HepG2 (cell line): ENCODE data around the gene LYZ. TPM values are rescaled to one million over a fixed set of nuclear protein-coding genes. Genes with fewer than 3 reads are reported as not detected.
A peak's percentile ranks its signal among the peaks of the same experiment; 100 is the strongest.

Source experiments
- AKNA ChIP-seq: sonication (generic); formaldehyde crosslinking; IDR thresholded peaks from 2 replicates; pipeline ENCODE4 v1.4.0; 2020; ENCODE audit warnings: missing genetic modification reagents, borderline replicate concordance
- ARHGAP35 ChIP-seq: sonication (generic); formaldehyde crosslinking; IDR thresholded peaks from 2 replicates; pipeline ENCODE4 v1.9.0; 2022; ENCODE audit warnings: mild to moderate bottlenecking, inconsistent platforms, moderate library complexity, missing genetic modification reagents, borderline replicate concordance
- CREB1 ChIP-seq, 2 experiments: fragments of 450-650 bp in 1 of 2; IDR thresholded peaks; 2 replicates each; pipeline ENCODE4 v1.6.1; 2016 to 2017; ENCODE audit warnings: control low read depth in 1 of 2, mild to moderate bottlenecking in 1 of 2, missing compliant biosample characterization in 1 of 2, missing genetic modification characterization in 1 of 2
- CREB3 ChIP-seq: sonication (generic); formaldehyde crosslinking; IDR thresholded peaks from 2 replicates; pipeline ENCODE4 v1.5.0; 2020; ENCODE audit warnings: missing genetic modification reagents
- EZH2 ChIP-seq: conservative IDR thresholded peaks from 2 replicates; pipeline ENCODE4 v1.6.1; 2012; ENCODE audit warnings: mild to moderate bottlenecking, low read depth, low read length, moderate library complexity
- GLI4 ChIP-seq: sonication (generic); formaldehyde crosslinking; IDR thresholded peaks from 2 replicates; pipeline ENCODE4 v1.5.1; 2020; ENCODE audit warnings: missing genetic modification reagents, mild to moderate bottlenecking, moderate library complexity, borderline replicate concordance
- GPBP1L1 ChIP-seq: sonication (generic); formaldehyde crosslinking; IDR thresholded peaks from 2 replicates; pipeline ENCODE4 v1.5.0; 2020; ENCODE audit warnings: mild to moderate bottlenecking, missing genetic modification reagents
- MTF1 ChIP-seq: sonication (generic); formaldehyde crosslinking; IDR thresholded peaks from 2 replicates; pipeline ENCODE4 v1.5.0; 2020; ENCODE audit warnings: missing genetic modification reagents
- RXRB ChIP-seq: IDR thresholded peaks from 2 replicates; pipeline ENCODE4 v1.6.1; 2016; ENCODE audit warnings: borderline replicate concordance, missing genetic modification reagents, missing compliant biosample characterization
- SATB2 ChIP-seq: sonication (generic); formaldehyde crosslinking; IDR thresholded peaks from 2 replicates; pipeline ENCODE4 v1.5.0; 2020; ENCODE audit warnings: missing genetic modification reagents
- STAT6 ChIP-seq: sonication (generic); formaldehyde crosslinking; IDR thresholded peaks from 2 replicates; pipeline ENCODE4 v1.4.0; 2020; ENCODE audit warnings: missing genetic modification reagents, mild to moderate bottlenecking, borderline replicate concordance
- ZNF670 ChIP-seq: sonication (generic); formaldehyde crosslinking; IDR thresholded peaks from 2 replicates; pipeline ENCODE4 v1.8.0; 2022; ENCODE audit warnings: mild to moderate bottlenecking, missing genetic modification reagents, borderline replicate concordance
- polyA plus RNA-seq, 8 experiments: library from polyadenylated mRNA; depleted of rRNA in 3 of 8; stranded (reverse) in 7 of 8; unstranded in 1 of 8; fragments of >200 nt; fragmentation: Illumina TruSeq in 4 of 8; extraction: Trizol in 4 of 8; gene quantifications; 2 replicates each; pipeline versions ENCODE4 v1.2.1 to v1.2.3, GENCODE V29; 2011 to 2016; ENCODE audit warnings: low read depth in 4 of 8, missing spikeins in 1 of 8, mixed read lengths in 1 of 8; ENCODE audit not compliant: insufficient read depth in 1 of 8
- total RNA-seq, 5 experiments: library from RNA; depleted of rRNA; stranded (reverse); fragments of >200 nt; fragmentation: Illumina TruSeq; extraction: Trizol; gene quantifications; 2 replicates each; pipeline ENCODE4 v1.2.3, GENCODE V29; 2016; ENCODE audit warnings: low read depth in 1 of 5
- TF ChIP-seq, protein P1 (sequence below): IDR thresholded peaks from 2 replicates; pipeline ENCODE4 v1.6.1; 2012; ENCODE audit warnings: low read depth, low read length, improper control_type of control experiment

Gene LYZ
- total and polyA plus RNA-seq, 2 of the 13 experiments (the other 11 are each of a cell fraction or from before 2014, with no cell fraction given): 1,788 to 2,054 TPM

GRCh38 chr12:69359531-69360347, 11.6 kb downstream of the LYZ start, which contains the start of gene YEATS4 (continued):
- TF ChIP-seq AKNA (CRISPR knock-in tag) (no peak), RXRB (CRISPR knock-in tag) (no peak; the same call in 1 of the 2 replicates), CREB3 (CRISPR knock-in tag) (no peak), GPBP1L1 (no peak), ARHGAP35 (peak; percentile 43; the same call in 1 of the 2 replicates), GLI4 (CRISPR knock-in tag) (0 out of 2 replicates have a peak, but pooled peaks have one; percentile 26), EZH2 (no peak), ZNF670 (CRISPR knock-in tag) (peak; percentile 87; the same call in 1 of the 2 replicates), CREB1 (IDR thresholded peaks at IDR 0.05) (peak; percentile 80), CREB1 (CRISPR knock-in tag; IDR thresholded peaks at IDR 0.05) (peak; percentile 95), MTF1 (CRISPR knock-in tag) (0 out of 2 replicates have a peak, but pooled peaks have one; percentile 15), SATB2 (no peak), STAT6 (CRISPR knock-in tag) (no peak)
- TF ChIP-seq, protein P1, sequence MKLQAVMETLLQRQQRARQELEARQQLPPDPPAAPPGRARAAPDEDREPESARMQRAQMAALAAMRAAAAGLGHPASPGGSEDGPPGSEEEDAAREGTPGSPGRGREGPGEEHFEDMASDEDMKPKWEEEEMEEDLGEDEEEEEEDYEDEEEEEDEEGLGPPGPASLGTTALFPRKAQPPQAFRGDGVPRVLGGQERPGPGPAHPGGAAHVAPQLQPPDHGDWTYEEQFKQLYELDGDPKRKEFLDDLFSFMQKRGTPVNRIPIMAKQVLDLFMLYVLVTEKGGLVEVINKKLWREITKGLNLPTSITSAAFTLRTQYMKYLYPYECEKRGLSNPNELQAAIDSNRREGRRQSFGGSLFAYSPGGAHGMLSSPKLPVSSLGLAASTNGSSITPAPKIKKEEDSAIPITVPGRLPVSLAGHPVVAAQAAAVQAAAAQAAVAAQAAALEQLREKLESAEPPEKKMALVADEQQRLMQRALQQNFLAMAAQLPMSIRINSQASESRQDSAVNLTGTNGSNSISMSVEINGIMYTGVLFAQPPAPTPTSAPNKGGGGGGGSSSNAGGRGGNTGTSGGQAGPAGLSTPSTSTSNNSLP: no peak
